Activated naive CD4-positive, alpha-beta T cell treated with anti-CD3 and anti-CD28 coated beads, Interleukin-2, amount 10 ng/mL, durations not matched to agents 7 days and 5 days (primary cell): ENCODE results near the gene TEKTIP1.

Experiments
- CTCF ChIA-PET: fragments of 350-600 bp; sonication (Branson Sonifier 250); formaldehyde crosslinking; loops from one replicate; lab custom pipeline; 2021; ENCODE audit warnings: antibody characterized with exemption; lab: Charles Lee
- DNase-seq: peaks from one replicate; pipeline ENCODE4 v3.0.0-alpha.2; 2020
- H3K27ac Mint-ChIP-seq: one replicate; pipeline ENCODE4 v1.8.0; 2021; ENCODE audit warnings: mild to moderate bottlenecking, moderate library complexity, mixed read lengths
- H3K27me3 Mint-ChIP-seq: one replicate; pipeline ENCODE4 v1.8.0; 2021; ENCODE audit warnings: mild to moderate bottlenecking, mixed read lengths
- H3K36me3 Mint-ChIP-seq: one replicate; pipeline ENCODE4 v1.8.0; 2021; ENCODE audit warnings: mixed read lengths
- H3K4me1 Mint-ChIP-seq: one replicate; pipeline ENCODE4 v1.8.0; 2021; ENCODE audit warnings: mixed read lengths
- H3K4me3 Mint-ChIP-seq: one replicate; pipeline ENCODE4 v1.8.0; 2021; ENCODE audit warnings: mild to moderate bottlenecking, moderate library complexity, mixed read lengths
- H3K9me3 Mint-ChIP-seq: one replicate; pipeline ENCODE4 v1.8.0; 2021; ENCODE audit warnings: mixed read lengths

The TEKTIP1 gene

DNA sequence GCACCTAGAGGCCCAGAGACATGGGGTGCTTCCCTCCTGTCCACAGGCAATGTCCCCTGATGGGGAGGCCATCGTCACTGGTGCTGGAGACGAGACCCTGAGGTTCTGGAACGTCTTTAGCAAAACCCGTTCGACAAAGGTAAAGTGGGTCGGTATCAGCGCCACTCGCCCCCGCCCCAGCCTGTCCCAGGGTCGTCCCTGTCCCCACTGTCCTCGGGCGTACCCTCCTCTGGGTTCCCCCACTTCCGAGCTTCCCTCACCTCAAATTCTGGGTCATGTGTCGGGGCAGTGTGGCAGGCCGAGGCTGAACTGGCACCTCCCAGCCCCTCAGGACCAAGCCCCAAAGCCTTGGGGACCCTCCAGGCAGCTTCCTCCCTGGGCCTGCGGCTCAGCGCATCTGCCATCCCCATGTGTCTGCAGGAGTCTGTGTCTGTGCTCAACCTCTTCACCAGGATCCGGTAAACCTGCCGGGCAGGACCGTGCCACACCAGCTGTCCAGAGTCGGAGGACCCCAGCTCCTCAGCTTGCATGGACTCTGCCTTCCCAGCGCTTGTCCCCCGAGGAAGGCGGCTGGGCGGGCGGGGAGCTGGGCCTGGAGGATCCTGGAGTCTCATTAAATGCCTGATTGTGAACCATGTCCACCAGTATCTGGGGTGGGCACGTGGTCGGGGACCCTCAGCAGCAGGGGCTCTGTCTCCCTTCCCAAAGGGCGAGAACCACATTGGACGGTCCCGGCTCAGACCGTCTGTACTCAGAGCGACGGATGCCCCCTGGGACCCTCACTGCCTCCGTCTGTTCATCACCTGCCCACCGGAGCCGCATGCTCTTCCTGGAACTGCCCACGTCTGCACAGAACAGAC is 4.4 kb upstream of the TEKTIP1 start:
- peak overlapping the region; percentile 37 for H3K27ac Mint-ChIP-seq
- CTCF ChIA-PET: no interaction called here
- H3K4me3 Mint-ChIP-seq: no peak overlapping the region
- peaks cover 1% of the 10 kb centered on the region for H3K9me3 Mint-ChIP-seq
- H3K27me3 Mint-ChIP-seq: no peaks in the 10 kb centered on the region
- no peak for DNase-seq
- H3K36me3 Mint-ChIP-seq: peaks cover 41% of the 10 kb centered on the region
- H3K4me1 Mint-ChIP-seq: no peaks in the 10 kb centered on the region

GRCh38 chr19:3535235-3535535 is 3.8 kb upstream of the TEKTIP1 start:
- peaks cover 43% of the 10 kb centered on the region for H3K36me3 Mint-ChIP-seq
- CTCF ChIA-PET: no interaction called here
- H3K27ac Mint-ChIP-seq: no peak overlapping the region

GRCh38 chr19:3535563-3535965 is 3.4 kb upstream of the TEKTIP1 start:
- H3K9me3 Mint-ChIP-seq: peaks cover 3% of the 10 kb centered on the region
- CTCF ChIA-PET: no interaction called here
- H3K4me3 Mint-ChIP-seq: no peak overlapping the region
- H3K4me1 Mint-ChIP-seq: no peaks in the 10 kb centered on the region
- no peak overlapping the region for H3K27ac Mint-ChIP-seq
- H3K36me3 Mint-ChIP-seq: peaks cover 43% of the 10 kb centered on the region
- no peak for DNase-seq
- H3K27me3 Mint-ChIP-seq: no peaks in the 10 kb centered on the region

More at GRCh38 chr19:3535235-3535535, 3.8 kb upstream of the TEKTIP1 start:
- Mint-ChIP-seq H3K4me1 (no peaks in the 10 kb centered on the region), H3K4me3 (no peak overlapping the region), H3K27me3 (no peaks in the 10 kb centered on the region), H3K9me3 (peaks cover 3% of the 10 kb centered on the region)
- no peak for DNase-seq

DNA sequence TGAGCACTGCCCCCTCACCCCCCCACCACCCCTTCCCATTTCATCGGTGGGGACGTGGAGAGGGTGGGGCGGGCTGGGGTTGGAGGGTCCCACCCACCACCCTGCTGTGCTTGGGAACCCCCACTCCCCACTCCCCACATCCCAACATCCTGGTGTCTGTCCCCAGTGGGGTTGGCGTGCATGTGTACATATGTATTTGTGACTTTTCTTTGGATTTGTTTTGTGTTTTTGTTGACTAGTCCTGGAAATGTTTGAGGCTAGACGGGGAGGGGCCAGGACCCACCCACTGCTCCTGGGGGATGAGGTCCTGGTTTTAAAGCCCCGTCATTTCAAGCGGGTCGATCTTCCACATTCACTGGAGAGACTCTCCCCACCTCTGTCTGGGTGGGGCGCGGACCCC is 3.0 kb upstream of the TEKTIP1 start:
- Mint-ChIP-seq H3K4me1 (no peaks in the 10 kb centered on the region), H3K4me3 (no peak overlapping the region), H3K27ac (no peak overlapping the region), H3K9me3 (peaks cover 3% of the 10 kb centered on the region), H3K27me3 (no peaks in the 10 kb centered on the region), H3K36me3 (peaks cover 43% of the 10 kb centered on the region)
- CTCF ChIA-PET: no interaction called here
- no peak for DNase-seq

GRCh38 chr19:3536429-3537100 is 2.4 kb upstream of the TEKTIP1 start:
- peaks cover 39% of the 10 kb centered on the region for H3K36me3 Mint-ChIP-seq
- H3K27ac Mint-ChIP-seq: no peak overlapping the region
- no peak for DNase-seq
- peaks cover 3% of the 10 kb centered on the region for H3K9me3 Mint-ChIP-seq
- no peaks in the 10 kb centered on the region for H3K4me1 Mint-ChIP-seq
- no peak overlapping the region for H3K4me3 Mint-ChIP-seq
- CTCF ChIA-PET: no interaction called here
- no peaks in the 10 kb centered on the region for H3K27me3 Mint-ChIP-seq

DNA sequence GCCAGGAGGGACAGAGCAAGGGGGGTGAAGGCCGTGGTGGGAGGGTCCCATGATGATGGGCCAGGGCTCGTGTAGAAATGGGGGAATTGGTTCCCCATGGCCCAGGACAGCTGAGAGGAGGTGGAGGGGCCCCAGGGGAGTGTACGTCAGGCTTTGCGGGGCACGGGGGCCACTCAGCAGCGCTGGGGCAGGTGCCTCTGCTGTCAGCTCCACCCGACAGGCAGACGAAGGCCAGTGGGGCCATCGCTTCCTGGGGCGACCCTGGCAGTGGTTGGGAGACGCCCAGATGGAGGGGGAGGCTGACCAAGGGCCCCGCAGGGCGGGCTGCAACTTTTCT is 1.9 kb upstream of the TEKTIP1 start:
- no peak overlapping the region for H3K4me3 Mint-ChIP-seq
- H3K9me3 Mint-ChIP-seq: peaks cover 3% of the 10 kb centered on the region
- no peak for DNase-seq
- H3K27me3 Mint-ChIP-seq: no peaks in the 10 kb centered on the region
- H3K27ac Mint-ChIP-seq: no peak overlapping the region
- CTCF ChIA-PET: no interaction called here
- H3K36me3 Mint-ChIP-seq: peaks cover 39% of the 10 kb centered on the region
- H3K4me1 Mint-ChIP-seq: no peaks in the 10 kb centered on the region

DNA sequence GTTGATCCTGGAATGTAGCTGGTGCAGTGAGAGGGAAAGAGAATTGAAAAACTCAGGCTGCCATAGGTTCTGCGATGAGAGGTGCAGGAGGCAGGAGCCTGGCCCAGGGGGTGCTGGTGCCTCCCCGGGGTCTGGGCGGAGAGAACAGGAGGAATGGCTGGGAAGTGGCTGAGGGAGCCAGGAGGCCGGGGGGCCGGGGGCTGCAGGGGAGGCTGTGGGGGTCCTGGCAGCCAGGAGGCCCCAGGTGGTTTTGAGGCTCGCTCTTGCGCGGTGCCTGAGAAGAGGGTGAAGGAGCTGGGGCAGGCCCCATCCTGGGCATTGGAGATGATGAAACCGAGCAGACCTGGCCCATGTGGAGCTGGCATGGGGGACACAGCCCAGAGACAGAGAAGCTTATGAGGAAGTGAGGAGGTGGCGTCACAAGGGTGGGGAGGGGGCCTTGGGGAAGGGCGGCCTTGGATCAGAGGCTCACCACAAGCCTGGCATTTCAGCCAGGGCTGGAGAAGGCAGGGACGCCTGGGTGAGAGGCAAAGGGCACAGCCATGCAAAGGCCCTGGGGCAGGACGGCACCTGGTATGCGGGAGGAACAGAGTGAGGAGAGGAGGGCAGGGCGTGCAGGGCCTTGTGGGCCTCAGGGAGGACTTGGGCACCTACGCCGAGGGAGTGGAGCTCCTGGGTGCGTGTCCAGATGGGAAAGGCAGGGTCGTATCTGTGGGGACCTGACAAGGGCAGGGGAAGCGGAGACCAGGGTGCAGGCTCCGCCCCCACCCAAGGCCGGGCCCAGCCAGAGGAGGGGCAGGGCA is 1.3 kb upstream of the TEKTIP1 start:
- no peak for DNase-seq
- CTCF ChIA-PET: no interaction called here
- H3K36me3 Mint-ChIP-seq: peaks cover 37% of the 10 kb centered on the region
- no peak overlapping the region for H3K4me3 Mint-ChIP-seq
- peaks cover 3% of the 10 kb centered on the region for H3K9me3 Mint-ChIP-seq
- no peaks in the 10 kb centered on the region for H3K4me1 Mint-ChIP-seq
- H3K27me3 Mint-ChIP-seq: no peaks in the 10 kb centered on the region
- H3K27ac Mint-ChIP-seq: no peak overlapping the region

GRCh38 chr19:3538258-3538929 is 580 bp upstream of the TEKTIP1 start:
- Mint-ChIP-seq H3K27ac (no peak overlapping the region), H3K27me3 (no peaks in the 10 kb centered on the region), H3K4me3 (no peak overlapping the region), H3K36me3 (peaks cover 33% of the 10 kb centered on the region), H3K9me3 (peaks cover 3% of the 10 kb centered on the region), H3K4me1 (no peaks in the 10 kb centered on the region)
- DNase-seq: no peak
- CTCF ChIA-PET: no interaction called here

GRCh38 chr19:3539756-3540118 is 763 bp downstream of the TEKTIP1 start:
- Mint-ChIP-seq H3K9me3 (peaks cover 3% of the 10 kb centered on the region), H3K36me3 (peaks cover 25% of the 10 kb centered on the region), H3K27ac (no peak overlapping the region), H3K4me1 (no peaks in the 10 kb centered on the region), H3K27me3 (no peaks in the 10 kb centered on the region), H3K4me3 (no peak overlapping the region)
- CTCF ChIA-PET: no interaction called here
- DNase-seq: no peak

- H3K4me1 Mint-ChIP-seq: no peaks in the 10 kb centered on the region
- peaks cover 20% of the 10 kb centered on the region for H3K36me3 Mint-ChIP-seq
- H3K4me3 Mint-ChIP-seq: no peak overlapping the region
- H3K9me3 Mint-ChIP-seq: peaks cover 3% of the 10 kb centered on the region
- CTCF ChIA-PET: interaction anchor here (5.4 kb wide), 1 partner anchor 13 kb away, joined by 42 read pairs; the partner anchor contains the start of gene MFSD12
- no peaks in the 10 kb centered on the region for H3K27me3 Mint-ChIP-seq
- peak overlapping the region; percentile 60 for H3K27ac Mint-ChIP-seq
- DNase-seq: no peak
These were observed 4.4 kb downstream of the TEKTIP1 start for GRCh38 chr19:3543150-3544057.

DNA sequence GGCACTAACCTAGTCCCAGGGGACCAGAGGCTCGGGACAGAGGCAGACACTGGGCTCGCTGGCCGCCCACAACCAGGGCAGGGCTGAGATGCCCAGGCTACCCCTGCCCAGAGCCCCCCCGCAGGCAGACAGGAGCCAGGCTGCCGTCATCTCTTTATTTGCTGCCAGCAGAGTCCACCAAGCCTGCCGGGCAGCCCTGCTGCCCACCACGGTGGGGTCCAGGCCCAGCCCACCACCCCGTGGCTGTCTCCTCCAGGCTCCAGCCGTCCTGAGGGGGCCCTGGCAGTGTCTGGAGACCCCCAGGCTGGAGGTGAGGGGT is 5.0 kb downstream of the TEKTIP1 start:
- peaks cover 3% of the 10 kb centered on the region for H3K9me3 Mint-ChIP-seq
- no peak overlapping the region for H3K4me3 Mint-ChIP-seq
- DNase-seq: no peak
- peaks cover 18% of the 10 kb centered on the region for H3K36me3 Mint-ChIP-seq
- H3K27me3 Mint-ChIP-seq: no peaks in the 10 kb centered on the region
- CTCF ChIA-PET: interaction anchor here (1.3 to 5.4 kb wide), 2 partner anchors 13 kb away, joined by 4 to 42 read pairs; partner anchors contain the start of gene MFSD12
- H3K27ac Mint-ChIP-seq: peak overlapping the region; percentile 60
- no peaks in the 10 kb centered on the region for H3K4me1 Mint-ChIP-seq

GRCh38 chr19:3544742-3545668 is 6.0 kb downstream of the TEKTIP1 start:
- CTCF ChIA-PET: interaction anchor here (0.6 to 5.4 kb wide), 12 partner anchors 12 to 192 kb away, joined by 3 to 42 read pairs (median 3); partner anchors contain the start of gene MFSD12
- Mint-ChIP-seq H3K36me3 (peaks cover 13% of the 10 kb centered on the region), H3K4me3 (no peak overlapping the region), H3K4me1 (no peaks in the 10 kb centered on the region), H3K27ac (peak overlapping the region; percentile 9), H3K27me3 (no peaks in the 10 kb centered on the region), H3K9me3 (no peaks in the 10 kb centered on the region)
- peak; percentile 85 for DNase-seq
